Activated T-cell treated with anti-CD3 and anti-CD28 coated beads, Interleukin-2, amount 50 U/mL, for 48 hours (primary cell): ENCODE measurements around the gene POLH.
"Not testable (repeated sequence)": the region's sequence is repeated elsewhere in the genome, so short reads cannot be mapped to it uniquely, and the experiment has no call there.

ENCODE experiments used
- DNase-seq, 2 experiments: peaks; one replicate each; pipeline ENCODE4 v3.0.0-alpha.2; 2020

Gene POLH

GRCh38 chr6:43608310-43608763 lies 32.4 kb downstream of the POLH start:
- DNase-seq = peak; percentile 70 to 72

GRCh38 chr6:43608807-43609206 lies 32.8 kb downstream of the POLH start:
- no peak for DNase-seq

- DNase-seq = no peak
Observed at GRCh38 chr6:43609402-43609801, 33.4 kb downstream of the POLH start.

- DNase-seq = no peak
Observed at GRCh38 chr6:43610431-43610830, 34.4 kb downstream of the POLH start.

GRCh38 chr6:43613721-43614395 lies 37.9 kb downstream of the POLH start:
- no peak for DNase-seq

GRCh38 chr6:43614396-43614730 lies 38.4 kb downstream of the POLH start:
- no peak for DNase-seq

- peak in 1 of 2 experiments; percentile 13 for DNase-seq
Observed at GRCh38 chr6:43616725-43617472, 40.9 kb downstream of the POLH start.

- DNase-seq = no peak
Observed at GRCh38 chr6:43621078-43621835, 45.3 kb downstream of the POLH start.

GRCh38 chr6:43621836-43622180 lies 45.8 kb downstream of the POLH start:
- no peak for DNase-seq

GRCh38 chr6:43622541-43622940 lies 46.6 kb downstream of the POLH start:
- no peak for DNase-seq

- no peak for DNase-seq
Observed at GRCh38 chr6:43623880-43624785, 48.1 kb downstream of the POLH start.

- no peak for DNase-seq
Observed at GRCh38 chr6:43624786-43625288, 48.9 kb downstream of the POLH start.

GRCh38 chr6:43625393-43625992 lies 49.5 kb downstream of the POLH start:
- no peak for DNase-seq

GRCh38 chr6:43627008-43627825 lies 51.2 kb downstream of the POLH start:
- no peak for DNase-seq

- peak; percentile 72 to 74 for DNase-seq
Observed at GRCh38 chr6:43628393-43629103, 52.6 kb downstream of the POLH start.

GRCh38 chr6:43629104-43629504 lies 53.1 kb downstream of the POLH start, which contains the start of gene GTPBP2:
TSS of gene GTPBP2 (minus strand) at chr6:43629264. CDS start at chr6:43629162, 102 bp downstream.
- peak; percentile 97 for DNase-seq

- DNase-seq = peak; percentile 94
Observed at GRCh38 chr6:43629505-43630300, 53.7 kb downstream of the POLH start.

- DNase-seq = no peak
Observed at GRCh38 chr6:43630980-43631619, 55.1 kb downstream of the POLH start.

- not testable (repeated sequence) for DNase-seq
Observed at GRCh38 chr6:43633002-43633401, 57.0 kb downstream of the POLH start.
